ENCODE measurements around the gene VEZF1.

VEZF1 gene

GRCh38 chr17:58006560-58006923 lies 18.5 kb upstream of the VEZF1 start:
- Histone ChIP-seq H3K4me1 (ENCODE audit: control insufficient read depth, low read depth, low read length) (peaks cover 27% of the 10 kb centered on the region), H3K9ac (ENCODE audit: low read length) (peak overlapping the region; percentile 99), H3K4me3 (ENCODE audit: low read length) (peak overlapping the region; percentile 88), H3K27ac (ENCODE audit: low read length) (peak overlapping the region; percentile 97), H3K9me3 (ENCODE audit: control insufficient read depth, low read depth, low read length) (no peaks in the 10 kb centered on the region), H3K36me3 (ENCODE audit: control insufficient read depth, low read depth, low read length) (peaks cover 45% of the 10 kb centered on the region), H3K27me3 (ENCODE audit: control insufficient read depth, insufficient read depth, low read length) (no peaks in the 10 kb centered on the region)

- H3K27ac ChIP-seq (ENCODE audit: low read length) = peak overlapping the region; percentile 97
- H3K36me3 ChIP-seq (ENCODE audit: control insufficient read depth, low read depth, low read length) = peaks cover 51% of the 10 kb centered on the region
- peak overlapping the region; percentile 88 for H3K4me3 ChIP-seq (ENCODE audit: low read length)
- H3K27me3 ChIP-seq (ENCODE audit: control insufficient read depth, insufficient read depth, low read length) = no peaks in the 10 kb centered on the region
- peaks cover 27% of the 10 kb centered on the region for H3K4me1 ChIP-seq (ENCODE audit: control insufficient read depth, low read depth, low read length)
- H3K9ac ChIP-seq (ENCODE audit: low read length) = peak overlapping the region; percentile 99
- no peaks in the 10 kb centered on the region for H3K9me3 ChIP-seq (ENCODE audit: control insufficient read depth, low read depth, low read length)
Measured at GRCh38 chr17:58005728-58006559, 17.9 kb upstream of the VEZF1 start.

- H3K9me3 ChIP-seq (ENCODE audit: control insufficient read depth, low read depth, low read length) = no peaks in the 10 kb centered on the region
- H3K36me3 ChIP-seq (ENCODE audit: control insufficient read depth, low read depth, low read length) = peaks cover 58% of the 10 kb centered on the region
- H3K9ac ChIP-seq (ENCODE audit: low read length) = peak overlapping the region; percentile 99
- H3K27ac ChIP-seq (ENCODE audit: low read length) = no peak overlapping the region
- H3K4me1 ChIP-seq (ENCODE audit: control insufficient read depth, low read depth, low read length) = peaks cover 27% of the 10 kb centered on the region
- H3K4me3 ChIP-seq (ENCODE audit: low read length) = peak overlapping the region; percentile 88
- H3K27me3 ChIP-seq (ENCODE audit: control insufficient read depth, insufficient read depth, low read length) = no peaks in the 10 kb centered on the region
Measured at GRCh38 chr17:58005031-58005727, 17.1 kb upstream of the VEZF1 start.

- Histone ChIP-seq H3K27ac (ENCODE audit: low read length) (no peak overlapping the region), H3K4me3 (ENCODE audit: low read length) (peak overlapping the region; percentile 88), H3K36me3 (ENCODE audit: control insufficient read depth, low read depth, low read length) (peaks cover 66% of the 10 kb centered on the region), H3K9me3 (ENCODE audit: control insufficient read depth, low read depth, low read length) (no peaks in the 10 kb centered on the region), H3K27me3 (ENCODE audit: control insufficient read depth, insufficient read depth, low read length) (no peaks in the 10 kb centered on the region), H3K4me1 (ENCODE audit: control insufficient read depth, low read depth, low read length) (peaks cover 27% of the 10 kb centered on the region), H3K9ac (ENCODE audit: low read length) (no peak overlapping the region)
Measured at GRCh38 chr17:58004060-58004459, 16.0 kb upstream of the VEZF1 start.

GRCh38 chr17:58002973-58003372 lies 14.9 kb upstream of the VEZF1 start:
- Histone ChIP-seq H3K9me3 (ENCODE audit: control insufficient read depth, low read depth, low read length) (no peaks in the 10 kb centered on the region), H3K36me3 (ENCODE audit: control insufficient read depth, low read depth, low read length) (peaks cover 76% of the 10 kb centered on the region), H3K27me3 (ENCODE audit: control insufficient read depth, insufficient read depth, low read length) (no peaks in the 10 kb centered on the region), H3K9ac (ENCODE audit: low read length) (no peak overlapping the region), H3K4me1 (ENCODE audit: control insufficient read depth, low read depth, low read length) (peaks cover 25% of the 10 kb centered on the region), H3K4me3 (ENCODE audit: low read length) (peak overlapping the region; percentile 8), H3K27ac (ENCODE audit: low read length) (no peak overlapping the region)

GRCh38 chr17:58002154-58002948 lies 14.3 kb upstream of the VEZF1 start:
- Histone ChIP-seq H3K27me3 (ENCODE audit: control insufficient read depth, insufficient read depth, low read length) (no peaks in the 10 kb centered on the region), H3K27ac (ENCODE audit: low read length) (no peak overlapping the region), H3K36me3 (ENCODE audit: control insufficient read depth, low read depth, low read length) (peaks cover 82% of the 10 kb centered on the region), H3K4me3 (ENCODE audit: low read length) (no peak overlapping the region), H3K9me3 (ENCODE audit: control insufficient read depth, low read depth, low read length) (no peaks in the 10 kb centered on the region), H3K4me1 (ENCODE audit: control insufficient read depth, low read depth, low read length) (peaks cover 22% of the 10 kb centered on the region), H3K9ac (ENCODE audit: low read length) (no peak overlapping the region)

GRCh38 chr17:58001461-58002124 lies 13.5 kb upstream of the VEZF1 start:
- Histone ChIP-seq H3K27ac (ENCODE audit: low read length) (no peak overlapping the region), H3K27me3 (ENCODE audit: control insufficient read depth, insufficient read depth, low read length) (no peaks in the 10 kb centered on the region), H3K9me3 (ENCODE audit: control insufficient read depth, low read depth, low read length) (no peaks in the 10 kb centered on the region), H3K4me3 (ENCODE audit: low read length) (no peak overlapping the region), H3K9ac (ENCODE audit: low read length) (no peak overlapping the region), H3K36me3 (ENCODE audit: control insufficient read depth, low read depth, low read length) (peaks cover 84% of the 10 kb centered on the region), H3K4me1 (ENCODE audit: control insufficient read depth, low read depth, low read length) (peaks cover 22% of the 10 kb centered on the region)

GRCh38 chr17:57999496-58000017 lies 11.5 kb upstream of the VEZF1 start:
- Histone ChIP-seq H3K4me3 (ENCODE audit: low read length) (no peak overlapping the region), H3K36me3 (ENCODE audit: control insufficient read depth, low read depth, low read length) (peaks cover 70% of the 10 kb centered on the region), H3K9ac (ENCODE audit: low read length) (no peak overlapping the region), H3K27me3 (ENCODE audit: control insufficient read depth, insufficient read depth, low read length) (no peaks in the 10 kb centered on the region), H3K9me3 (ENCODE audit: control insufficient read depth, low read depth, low read length) (no peaks in the 10 kb centered on the region), H3K27ac (ENCODE audit: low read length) (no peak overlapping the region), H3K4me1 (ENCODE audit: control insufficient read depth, low read depth, low read length) (peaks cover 18% of the 10 kb centered on the region)

GRCh38 chr17:57999010-57999495 lies 11.0 kb upstream of the VEZF1 start:
- H3K36me3 ChIP-seq (ENCODE audit: control insufficient read depth, low read depth, low read length) = peaks cover 64% of the 10 kb centered on the region
- no peaks in the 10 kb centered on the region for H3K27me3 ChIP-seq (ENCODE audit: control insufficient read depth, insufficient read depth, low read length)
- no peaks in the 10 kb centered on the region for H3K9me3 ChIP-seq (ENCODE audit: control insufficient read depth, low read depth, low read length)
- no peak overlapping the region for H3K4me3 ChIP-seq (ENCODE audit: low read length)
- H3K27ac ChIP-seq (ENCODE audit: low read length) = no peak overlapping the region
- no peak overlapping the region for H3K9ac ChIP-seq (ENCODE audit: low read length)
- H3K4me1 ChIP-seq (ENCODE audit: control insufficient read depth, low read depth, low read length) = peaks cover 17% of the 10 kb centered on the region

- peaks cover 46% of the 10 kb centered on the region for H3K36me3 ChIP-seq (ENCODE audit: control insufficient read depth, low read depth, low read length)
- H3K27ac ChIP-seq (ENCODE audit: low read length) = no peak overlapping the region
Measured at GRCh38 chr17:57997085-57997809, 9.2 kb upstream of the VEZF1 start.

More at GRCh38 chr17:57997085-57997809, 9.2 kb upstream of the VEZF1 start:
- H3K9me3 ChIP-seq (ENCODE audit: control insufficient read depth, low read depth, low read length) = no peaks in the 10 kb centered on the region
- H3K9ac ChIP-seq (ENCODE audit: low read length) = no peak overlapping the region
- H3K4me1 ChIP-seq (ENCODE audit: control insufficient read depth, low read depth, low read length) = peaks cover 17% of the 10 kb centered on the region
- no peak overlapping the region for H3K4me3 ChIP-seq (ENCODE audit: low read length)
- H3K27me3 ChIP-seq (ENCODE audit: control insufficient read depth, insufficient read depth, low read length) = no peaks in the 10 kb centered on the region
